K562 (cell line): ENCODE measurements around the gene MCU. TPM values are rescaled to one million over a fixed set of nuclear protein-coding genes. Genes with fewer than 3 reads are reported as not detected.

Experiments
- CEBPG ChIP-seq, 3 experiments: fragments of 200-800 bp in 1 of 3; sonication (Bioruptor generic) in 1 of 3; sonication (generic) in 1 of 3; formaldehyde crosslinking in 1 of 3; IDR thresholded peaks in 2 of 3; conservative IDR thresholded peaks in 1 of 3; 2 replicates each; pipeline versions ENCODE4 v1.6.1 to v1.8.0; 2016 to 2022; ENCODE audit warnings: missing compliant biosample characterization in 2 of 3, missing genetic modification characterization in 2 of 3, mild to moderate bottlenecking in 1 of 3, missing genetic modification reagents in 1 of 3
- DDX20 ChIP-seq: fragments of 450-650 bp; IDR thresholded peaks from 2 replicates; pipeline ENCODE4 v1.6.1; 2016; ENCODE audit warnings: missing genetic modification characterization, low read depth, mild to moderate bottlenecking, missing compliant biosample characterization, moderate library complexity
- ILK ChIP-seq: fragments of 450-650 bp; IDR thresholded peaks from 2 replicates; pipeline ENCODE4 v1.6.1; 2016; ENCODE audit warnings: missing genetic modification characterization, low read depth, mild to moderate bottlenecking, missing compliant biosample characterization, moderate library complexity, borderline replicate concordance
- KLF6 ChIP-seq: fragments of 250-450 bp; sonication (Bioruptor Pico); IDR thresholded peaks from 2 replicates; pipeline ENCODE4 v1.4.0; 2020; ENCODE audit warnings: mild to moderate bottlenecking, moderate library complexity, borderline replicate concordance
- MEIS2 ChIP-seq: fragments of 450-650 bp; IDR thresholded peaks from 2 replicates; pipeline ENCODE4 v1.6.1; 2014; ENCODE audit warnings: mild to moderate bottlenecking; ENCODE audit not compliant: partially characterized antibody
- MTA2 ChIP-seq: fragments of 450-650 bp; IDR thresholded peaks from 2 replicates; pipeline ENCODE4 v1.6.1; 2016; ENCODE audit warnings: low read depth
- NBN ChIP-seq: fragments of 450-650 bp; IDR thresholded peaks from 2 replicates; pipeline ENCODE4 v1.6.1; 2016; ENCODE audit warnings: low read depth, mild to moderate bottlenecking
- NFYB ChIP-seq: IDR thresholded peaks from 2 replicates; pipeline ENCODE4 v1.6.1; 2011; ENCODE audit warnings: mild to moderate bottlenecking, moderate library complexity; ENCODE audit not compliant: insufficient read length; ENCODE audit errors: extremely low read depth
- POLR2AphosphoS2 ChIP-seq: IDR thresholded peaks from 2 replicates; pipeline ENCODE4 v1.6.1; 2012; ENCODE audit warnings: low read length, improper control_type of control experiment
- PRPF4 ChIP-seq: fragments of 200-400 bp; formaldehyde crosslinking; IDR thresholded peaks from one replicate; pipeline ENCODE4 v1.6.1; 2017; ENCODE audit warnings: low read length, low read depth, mild to moderate bottlenecking; ENCODE audit not compliant: insufficient read depth, poor library complexity, severe bottlenecking
- PTTG1 ChIP-seq: fragments of 450-650 bp; IDR thresholded peaks from 2 replicates; pipeline ENCODE4 v1.6.1; 2016; ENCODE audit warnings: low read depth, mild to moderate bottlenecking, missing genetic modification characterization, missing compliant biosample characterization
- RBM39 ChIP-seq: fragments of 200-400 bp; formaldehyde crosslinking; optimal IDR thresholded peaks from 2 replicates; pipeline ENCODE3; 2018; ENCODE audit warnings: low read depth, low read length
- SIRT6 ChIP-seq: IDR thresholded peaks from one replicate; pipeline ENCODE4 v1.6.1; 2012; ENCODE audit warnings: low read depth, mild to moderate bottlenecking, control low read depth, inconsistent platforms, low read length, moderate library complexity
- SMAD3 ChIP-seq: fragments of 450-650 bp; formaldehyde crosslinking; conservative IDR thresholded peaks from 2 replicates; pipeline ENCODE4 v1.4.0; 2020; ENCODE audit warnings: mild to moderate bottlenecking
- TARDBP ChIP-seq: fragments of 450-650 bp; IDR thresholded peaks from 2 replicates; pipeline ENCODE4 v1.6.1; 2016
- TBL1XR1 ChIP-seq, 2 experiments: IDR thresholded peaks; 2 replicates each; pipeline ENCODE4 v1.6.1; 2012; ENCODE audit warnings: improper control_type of control experiment in 2 of 2, low read length in 2 of 2, mild to moderate bottlenecking in 1 of 2
- ZFP36 ChIP-seq: fragments of 150-350 bp; IDR thresholded peaks from 2 replicates; pipeline ENCODE4 v1.6.1; 2018; ENCODE audit warnings: low read length, low read depth; ENCODE audit not compliant: partially characterized antibody
- ZNF583 ChIP-seq: fragments of 250-450 bp; sonication (Bioruptor Pico); IDR thresholded peaks from 2 replicates; pipeline ENCODE4 v1.4.0; 2020
- ZNF584 ChIP-seq: fragments of 200-800 bp; sonication (Bioruptor generic); IDR thresholded peaks from 2 replicates; pipeline ENCODE4 v1.6.1; 2016; ENCODE audit warnings: low read depth, mild to moderate bottlenecking, missing genetic modification characterization, missing compliant biosample characterization
- ZNF644 ChIP-seq: fragments of 200-800 bp; sonication (Bioruptor generic); IDR thresholded peaks from 2 replicates; pipeline ENCODE4 v1.6.1; 2016; ENCODE audit warnings: low read depth, missing genetic modification characterization, missing compliant biosample characterization
- polyA plus RNA-seq, 8 experiments: library from polyadenylated mRNA; depleted of rRNA in 4 of 8; stranded (reverse) in 5 of 8; unstranded in 3 of 8; fragments of >200 nt; fragmentation: Nextera tagmentation in 2 of 8; fragmentation: Illumina TruSeq in 1 of 8; extraction: Ambion mirVana in 2 of 8; extraction: Trizol in 1 of 8; gene quantifications; 2 replicates each; pipeline versions ENCODE4 v1.2.1 to v1.2.3, GENCODE V29; 2011 to 2014; ENCODE audit warnings: inconsistent platforms in 1 of 8, missing spikeins in 1 of 8
- total RNA-seq, 7 experiments: library from RNA; depleted of rRNA in 6 of 7; stranded (reverse); fragments of >200 nt in 6 of 7; fragmentation: Illumina TruSeq in 2 of 7; extraction: Trizol in 2 of 7; gene quantifications; 2 replicates each; pipeline versions ENCODE4 v1.2.1 to v1.2.3, GENCODE V29; 2011 to 2021; ENCODE audit warnings: low replicate concordance in 1 of 7
- TF ChIP-seq, protein P1 (sequence below): fragments of 250-450 bp; sonication (Bioruptor Pico); IDR thresholded peaks from 2 replicates; pipeline ENCODE4 v1.8.0; 2022; ENCODE audit warnings: moderate library complexity, mild to moderate bottlenecking, inconsistent platforms
- TF ChIP-seq, protein P2 (sequence below): fragments of 200-800 bp; sonication (Bioruptor generic); IDR thresholded peaks from 2 replicates; pipeline ENCODE4 v1.6.1; 2016; ENCODE audit warnings: missing genetic modification characterization, missing compliant biosample characterization
- TF ChIP-seq, protein P3 (sequence below): fragments of 450-650 bp; formaldehyde crosslinking; IDR thresholded peaks from 2 replicates; pipeline ENCODE4 v1.4.0; 2022; ENCODE audit warnings: mild to moderate bottlenecking, moderate library complexity

Gene MCU
- total and polyA plus RNA-seq, 9 of the 15 experiments (the other 6 are each of a cell fraction or from before 2014, with no cell fraction given) = 8.2 to 88.8 (median 21.3) TPM

DNA sequence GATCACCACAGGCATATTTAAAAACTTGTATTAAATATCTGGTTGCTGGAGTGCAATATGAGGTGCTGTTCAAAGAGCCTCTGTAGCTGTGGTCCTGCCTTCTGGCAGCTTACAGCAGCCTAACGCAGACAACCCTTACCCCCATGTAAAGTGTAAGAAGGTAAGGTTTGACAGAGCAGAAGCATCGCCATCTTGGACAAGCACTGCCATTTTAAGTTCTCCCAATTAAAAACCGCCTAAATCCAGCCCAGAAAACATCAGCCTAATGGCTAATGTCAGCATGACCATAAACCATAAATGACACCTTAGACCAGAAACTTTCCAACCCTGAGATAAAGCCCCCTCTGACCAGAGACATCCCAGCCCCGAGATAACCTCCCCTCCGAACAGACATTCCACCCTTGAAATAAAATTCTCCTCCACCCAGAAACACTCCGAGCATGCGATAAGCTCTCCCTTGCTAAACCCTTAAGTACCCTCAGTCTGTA, 196.3 kb downstream of the MCU start (continued):
- peak; percentile 77; the same call in 1 of the 2 replicates for TF ChIP-seq DDX20 (tag)
- TF ChIP-seq ILK (tag) = peak; percentile 56
- TF ChIP-seq TBL1XR1 (IDR thresholded peaks at IDR 0.05; ENCODE audit: low read length in 2 of 2) = peak in 1 of 2 experiments; percentile 58; a peak in 2 of 4 replicates
- TF ChIP-seq, protein P1, sequence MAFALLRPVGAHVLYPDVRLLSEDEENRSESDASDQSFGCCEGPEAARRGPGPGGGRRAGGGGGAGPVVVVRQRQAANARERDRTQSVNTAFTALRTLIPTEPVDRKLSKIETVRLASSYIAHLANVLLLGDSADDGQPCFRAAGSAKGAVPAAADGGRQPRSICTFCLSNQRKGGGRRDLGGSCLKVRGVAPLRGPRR (CRISPR knock-in tag) = peak; percentile 53; the same call in 1 of the 2 replicates
- TF ChIP-seq KLF6 (CRISPR knock-in tag) = peak; percentile 86; the same call in 1 of the 2 replicates
- no peak for TF ChIP-seq NFYB
- TF ChIP-seq ZNF583 = peak; percentile 97
- no peak for TF ChIP-seq SIRT6
- TF ChIP-seq PRPF4 = no peak
- TF ChIP-seq, protein P2, sequence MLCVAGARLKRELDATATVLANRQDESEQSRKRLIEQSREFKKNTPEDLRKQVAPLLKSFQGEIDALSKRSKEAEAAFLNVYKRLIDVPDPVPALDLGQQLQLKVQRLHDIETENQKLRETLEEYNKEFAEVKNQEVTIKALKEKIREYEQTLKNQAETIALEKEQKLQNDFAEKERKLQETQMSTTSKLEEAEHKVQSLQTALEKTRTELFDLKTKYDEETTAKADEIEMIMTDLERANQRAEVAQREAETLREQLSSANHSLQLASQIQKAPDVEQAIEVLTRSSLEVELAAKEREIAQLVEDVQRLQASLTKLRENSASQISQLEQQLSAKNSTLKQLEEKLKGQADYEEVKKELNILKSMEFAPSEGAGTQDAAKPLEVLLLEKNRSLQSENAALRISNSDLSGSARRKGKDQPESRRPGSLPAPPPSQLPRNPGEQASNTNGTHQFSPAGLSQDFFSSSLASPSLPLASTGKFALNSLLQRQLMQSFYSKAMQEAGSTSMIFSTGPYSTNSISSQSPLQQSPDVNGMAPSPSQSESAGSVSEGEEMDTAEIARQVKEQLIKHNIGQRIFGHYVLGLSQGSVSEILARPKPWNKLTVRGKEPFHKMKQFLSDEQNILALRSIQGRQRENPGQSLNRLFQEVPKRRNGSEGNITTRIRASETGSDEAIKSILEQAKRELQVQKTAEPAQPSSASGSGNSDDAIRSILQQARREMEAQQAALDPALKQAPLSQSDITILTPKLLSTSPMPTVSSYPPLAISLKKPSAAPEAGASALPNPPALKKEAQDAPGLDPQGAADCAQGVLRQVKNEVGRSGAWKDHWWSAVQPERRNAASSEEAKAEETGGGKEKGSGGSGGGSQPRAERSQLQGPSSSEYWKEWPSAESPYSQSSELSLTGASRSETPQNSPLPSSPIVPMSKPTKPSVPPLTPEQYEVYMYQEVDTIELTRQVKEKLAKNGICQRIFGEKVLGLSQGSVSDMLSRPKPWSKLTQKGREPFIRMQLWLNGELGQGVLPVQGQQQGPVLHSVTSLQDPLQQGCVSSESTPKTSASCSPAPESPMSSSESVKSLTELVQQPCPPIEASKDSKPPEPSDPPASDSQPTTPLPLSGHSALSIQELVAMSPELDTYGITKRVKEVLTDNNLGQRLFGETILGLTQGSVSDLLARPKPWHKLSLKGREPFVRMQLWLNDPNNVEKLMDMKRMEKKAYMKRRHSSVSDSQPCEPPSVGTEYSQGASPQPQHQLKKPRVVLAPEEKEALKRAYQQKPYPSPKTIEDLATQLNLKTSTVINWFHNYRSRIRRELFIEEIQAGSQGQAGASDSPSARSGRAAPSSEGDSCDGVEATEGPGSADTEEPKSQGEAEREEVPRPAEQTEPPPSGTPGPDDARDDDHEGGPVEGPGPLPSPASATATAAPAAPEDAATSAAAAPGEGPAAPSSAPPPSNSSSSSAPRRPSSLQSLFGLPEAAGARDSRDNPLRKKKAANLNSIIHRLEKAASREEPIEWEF (CRISPR knock-in tag) = peak; percentile 74; the same call in 1 of the 2 replicates
- TF ChIP-seq CEBPG (CRISPR knock-in tag; IDR thresholded peaks at IDR 0.05) = no peak
- TF ChIP-seq CEBPG (tag; conservative IDR thresholded peaks at IDR 0.05 in 1 of 2, IDR thresholded peaks at IDR 0.05 in 1 of 2) = no peak
- TF ChIP-seq RBM39 = no peak
- TF ChIP-seq NBN = no peak
- TF ChIP-seq POLR2AphosphoS2 = no peak
- peak; percentile 19 for TF ChIP-seq ZFP36
- peak; percentile 68; the same call in 1 of the 2 replicates for TF ChIP-seq ZNF644
- TF ChIP-seq, protein P3, sequence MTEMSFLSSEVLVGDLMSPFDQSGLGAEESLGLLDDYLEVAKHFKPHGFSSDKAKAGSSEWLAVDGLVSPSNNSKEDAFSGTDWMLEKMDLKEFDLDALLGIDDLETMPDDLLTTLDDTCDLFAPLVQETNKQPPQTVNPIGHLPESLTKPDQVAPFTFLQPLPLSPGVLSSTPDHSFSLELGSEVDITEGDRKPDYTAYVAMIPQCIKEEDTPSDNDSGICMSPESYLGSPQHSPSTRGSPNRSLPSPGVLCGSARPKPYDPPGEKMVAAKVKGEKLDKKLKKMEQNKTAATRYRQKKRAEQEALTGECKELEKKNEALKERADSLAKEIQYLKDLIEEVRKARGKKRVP (CRISPR knock-in tag) = peak; percentile 94
- peak; percentile 35; the same call in 1 of the 2 replicates for TF ChIP-seq MTA2
- peak; percentile 85 for TF ChIP-seq SMAD3 (CRISPR knock-in tag)
- no peak for TF ChIP-seq TARDBP
- TF ChIP-seq PTTG1 = peak; percentile 86
- peak; percentile 95 for TF ChIP-seq MEIS2
- TF ChIP-seq ZNF584 (CRISPR knock-in tag) = peak; percentile 74; the same call in 1 of the 2 replicates
